ENCODE data around the gene NDUFS1. TPM values are rescaled to one million over a fixed set of nuclear protein-coding genes. Genes with fewer than 3 reads are reported as not detected.

Gene NDUFS1
- total RNA-seq, 1 experiment from 2014 or later: 102 TPM

DNA sequence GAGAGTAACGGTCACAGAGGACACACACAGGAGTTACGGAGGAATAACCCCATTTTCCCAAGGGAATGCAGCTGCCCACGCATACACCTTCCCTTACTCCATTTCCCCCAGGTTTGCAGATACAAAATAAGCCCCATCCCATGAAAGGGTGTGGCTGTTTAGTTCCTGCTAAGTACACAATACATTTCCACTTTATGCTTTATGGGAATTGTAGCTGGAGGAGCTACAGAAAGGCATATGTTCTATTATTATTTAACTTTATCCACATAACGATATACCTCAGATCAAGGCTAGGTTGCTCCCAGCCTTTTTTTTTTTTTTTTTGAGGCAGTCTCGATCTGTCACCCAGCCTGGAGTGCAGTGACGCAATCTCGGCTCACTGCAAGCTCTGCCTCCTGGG lies 50.5 kb downstream of the NDUFS1 start:
- no peaks in the 10 kb centered on the region for H3K9me3 Mint-ChIP-seq
- TF ChIP-seq, protein P1, sequence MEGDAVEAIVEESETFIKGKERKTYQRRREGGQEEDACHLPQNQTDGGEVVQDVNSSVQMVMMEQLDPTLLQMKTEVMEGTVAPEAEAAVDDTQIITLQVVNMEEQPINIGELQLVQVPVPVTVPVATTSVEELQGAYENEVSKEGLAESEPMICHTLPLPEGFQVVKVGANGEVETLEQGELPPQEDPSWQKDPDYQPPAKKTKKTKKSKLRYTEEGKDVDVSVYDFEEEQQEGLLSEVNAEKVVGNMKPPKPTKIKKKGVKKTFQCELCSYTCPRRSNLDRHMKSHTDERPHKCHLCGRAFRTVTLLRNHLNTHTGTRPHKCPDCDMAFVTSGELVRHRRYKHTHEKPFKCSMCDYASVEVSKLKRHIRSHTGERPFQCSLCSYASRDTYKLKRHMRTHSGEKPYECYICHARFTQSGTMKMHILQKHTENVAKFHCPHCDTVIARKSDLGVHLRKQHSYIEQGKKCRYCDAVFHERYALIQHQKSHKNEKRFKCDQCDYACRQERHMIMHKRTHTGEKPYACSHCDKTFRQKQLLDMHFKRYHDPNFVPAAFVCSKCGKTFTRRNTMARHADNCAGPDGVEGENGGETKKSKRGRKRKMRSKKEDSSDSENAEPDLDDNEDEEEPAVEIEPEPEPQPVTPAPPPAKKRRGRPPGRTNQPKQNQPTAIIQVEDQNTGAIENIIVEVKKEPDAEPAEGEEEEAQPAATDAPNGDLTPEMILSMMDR (conservative IDR thresholded peaks at IDR 0.05): no peak

More for the DNA sequence above, 50.5 kb downstream of the NDUFS1 start:
- Mint-ChIP-seq H3K27me3 (ENCODE audit: low read depth) (no peaks in the 10 kb centered on the region), H3K36me3 (ENCODE audit: insufficient read depth in 1 of 3, low read depth in 3 of 3) (peaks cover 0 to 11% (median 0%) of the 10 kb centered on the region in 3 experiments; a peak in 2 of 7 replicates), H3K4me3 (no peak overlapping the region), H3K4me1 (no peaks in the 10 kb centered on the region), H3K27ac (no peak overlapping the region)
- Histone ChIP-seq H2BK120ac (ENCODE audit: low read depth, low read length, poor library complexity, severe bottlenecking) (no peak overlapping the region), H3K27ac (ENCODE audit: insufficient read length, low read depth, low read length) (no peak overlapping the region), H4K5ac (ENCODE audit: insufficient read length, low read depth, low read length) (no peak overlapping the region), H2BK20ac (ENCODE audit: low read depth, low read length, poor library complexity, severe bottlenecking) (no peak overlapping the region), H3K4me2 (ENCODE audit: insufficient read depth, insufficient read length, low read length) (no peak overlapping the region), H2BK5ac (ENCODE audit: insufficient read length, low read length) (no peak overlapping the region), H3K23me2 (ENCODE audit: insufficient read length, low read depth, low read length, poor library complexity, severe bottlenecking) (no peaks in the 10 kb centered on the region), H3K56ac (ENCODE audit: insufficient read length, low read depth, low read length) (no peak overlapping the region), H2BK12ac (ENCODE audit: insufficient read length, low read depth, low read length) (no peak overlapping the region), H3K4me1 (ENCODE audit: insufficient read depth, low read length) (no peaks in the 10 kb centered on the region), H4K20me1 (ENCODE audit: control insufficient read depth, insufficient read depth, insufficient read length) (no peaks in the 10 kb centered on the region), H3K79me2 (ENCODE audit: insufficient read depth, low read length) (no peaks in the 10 kb centered on the region), H3K9ac (ENCODE audit: extremely low read depth, insufficient read length, low read length) (no peak overlapping the region), H3K79me1 (ENCODE audit: insufficient read depth, low read depth, low read length, poor library complexity, severe bottlenecking) (no peaks in the 10 kb centered on the region), H2BK15ac (ENCODE audit: low read depth, low read length) (no peak overlapping the region), H3K14ac (ENCODE audit: insufficient read depth, low read length) (no peak overlapping the region), H2AFZ (ENCODE audit: low read length) (no peak overlapping the region), H4K8ac (replicated peaks; ENCODE audit: insufficient read length, low read depth, low read length) (no peak overlapping the region), H3K23ac (ENCODE audit: insufficient read length, low read depth, low read length) (no peak overlapping the region), H4K91ac (ENCODE audit: insufficient read length, low read depth, low read length) (no peak overlapping the region), H3T11ph (ENCODE audit: low read length) (no peak overlapping the region), H3K18ac (ENCODE audit: insufficient read length, low read depth, low read length) (no peak overlapping the region), H3K27me3 (ENCODE audit: insufficient read depth, low read length) (no peaks in the 10 kb centered on the region), H2AK5ac (ENCODE audit: insufficient read length, low read length) (no peak overlapping the region), H3K9me3 (ENCODE audit: control insufficient read depth, low read depth, low read length) (no peaks in the 10 kb centered on the region), H3K4ac (ENCODE audit: low read depth, low read length) (no peak overlapping the region)
- DNase-seq: no peak
- WGBS (ENCODE audit: extremely low coverage, insufficient read length, low lambda C conversion rate): no CpG with 5 or more reads among the region's 7 CpGs
